AML-193 (cell line): ENCODE results near the gene SLC35E3.
"Not testable (repeated sequence)": the region's sequence is repeated elsewhere in the genome, so short reads cannot be mapped to it uniquely, and the experiment has no call there.

Experiments
- DNase-seq, 2 experiments: peaks; one replicate each; lab custom pipeline; 2025; lab: John Stamatoyannopoulos, UW

Gene SLC35E3

GRCh38 chr12:68813242-68813593 lies 67.2 kb downstream of the SLC35E3 start:
- DNase-seq = no peak

- no peak for DNase-seq
Measured at GRCh38 chr12:68814490-68815231, 68.7 kb downstream of the SLC35E3 start.

- DNase-seq = no peak
Measured at GRCh38 chr12:68815232-68815927, 69.4 kb downstream of the SLC35E3 start.

- DNase-seq = no peak
Measured at GRCh38 chr12:68815928-68816800, 70.2 kb downstream of the SLC35E3 start.

- DNase-seq = not testable (repeated sequence)
Measured at GRCh38 chr12:68819481-68819880, 73.5 kb downstream of the SLC35E3 start.

- no peak for DNase-seq
Measured at GRCh38 chr12:68821357-68822188, 75.6 kb downstream of the SLC35E3 start.

- DNase-seq = no peak
Measured at GRCh38 chr12:68823696-68824095, 77.7 kb downstream of the SLC35E3 start.

- DNase-seq = no peak
Measured at GRCh38 chr12:68824131-68824530, 78.2 kb downstream of the SLC35E3 start.

- DNase-seq = no peak
Measured at GRCh38 chr12:68824597-68825250, 78.7 kb downstream of the SLC35E3 start.

GRCh38 chr12:68825569-68826217 lies 79.7 kb downstream of the SLC35E3 start:
- DNase-seq = no peak

- no peak for DNase-seq
Measured at GRCh38 chr12:68827895-68828671, 82.1 kb downstream of the SLC35E3 start.

GRCh38 chr12:68828672-68829068 lies 82.7 kb downstream of the SLC35E3 start:
- no peak for DNase-seq
